Stimulated activated CD8-positive, alpha-beta memory T cell treated with anti-CD3 and anti-CD28 coated beads, Interleukin-15, amount 100 ng/mL, for 48 hours (primary cell): ENCODE measurements around the gene SDK2.
"Not testable (repeated sequence)": the region's sequence is repeated elsewhere in the genome, so short reads cannot be mapped to it uniquely, and the experiment has no call there.

Experiments used
- DNase-seq, 2 donors: peaks; one replicate each; pipeline ENCODE4 v3.0.0-alpha.2; 2020; ENCODE audit warnings: low read depth in 2 of 2

SDK2 gene

GRCh38 chr17:73348018-73348828, 296.0 kb downstream of the SDK2 start:
- no peak for DNase-seq

GRCh38 chr17:73347351-73347750, 296.9 kb downstream of the SDK2 start:
- no peak for DNase-seq

- no peak for DNase-seq
Observed at GRCh38 chr17:73346501-73347162, 297.6 kb downstream of the SDK2 start.

- DNase-seq: no peak
Observed at GRCh38 chr17:73343739-73344454, 300.3 kb downstream of the SDK2 start.

GRCh38 chr17:73343168-73343634, 301.0 kb downstream of the SDK2 start:
- DNase-seq: no peak

- DNase-seq: no peak
Observed at GRCh38 chr17:73342541-73343167, 301.6 kb downstream of the SDK2 start.

- no peak for DNase-seq
Observed at GRCh38 chr17:73342050-73342522, 302.2 kb downstream of the SDK2 start.

- DNase-seq: no peak
Observed at GRCh38 chr17:73341350-73342049, 302.7 kb downstream of the SDK2 start.

GRCh38 chr17:73340093-73340596, 304.1 kb downstream of the SDK2 start:
- DNase-seq: no peak

GRCh38 chr17:73338566-73339197, 305.6 kb downstream of the SDK2 start:
- no peak for DNase-seq

GRCh38 chr17:73338050-73338521, 306.2 kb downstream of the SDK2 start:
- no peak for DNase-seq

GRCh38 chr17:73337330-73337710, 306.9 kb downstream of the SDK2 start:
- no peak for DNase-seq

- DNase-seq: no peak
Observed at GRCh38 chr17:73336408-73337329, 307.6 kb downstream of the SDK2 start.

- DNase-seq: no peak
Observed at GRCh38 chr17:73335591-73336407, 308.4 kb downstream of the SDK2 start.

GRCh38 chr17:73334771-73335513, 309.3 kb downstream of the SDK2 start:
- no peak for DNase-seq

- not testable (repeated sequence) for DNase-seq
Observed at GRCh38 chr17:73333445-73333844, 310.8 kb downstream of the SDK2 start.

- no peak for DNase-seq
Observed at GRCh38 chr17:73331060-73331459, 313.2 kb downstream of the SDK2 start.

GRCh38 chr17:73327676-73328075, 316.6 kb downstream of the SDK2 start:
- DNase-seq: no peak
